SK-N-SH (cell line): ENCODE data around the gene LINGO3. TPM values are rescaled to one million over a fixed set of nuclear protein-coding genes. Genes with fewer than 3 reads are reported as not detected.

Experiments used
- CTCF ChIA-PET: fragments of 300-600, 350-600 bp; formaldehyde crosslinking; extraction: SDS; loops from one replicate; lab custom pipeline; 2021; lab: Yijun Ruan, JAX
- POLR2A ChIA-PET: fragments of 350-600 bp; sonication (Branson Sonifier 250); formaldehyde crosslinking; extraction: SDS; loops from one replicate; lab custom pipeline; 2020; ENCODE audit warnings: antibody characterized with exemption, inconsistent platforms; lab: Yijun Ruan, JAX
- DNase-seq: peaks from one replicate; pipeline ENCODE4 v3.0.0; 2012
- H2AFZ ChIP-seq: fragments of 200-600 bp; sonication (generic); 2 replicates; pipeline ENCODE4 v1.8.1; 2016; ENCODE audit warnings: antibody characterized with exemption, mild to moderate bottlenecking, low read depth
- H3F3A ChIP-seq: fragments of 200-600 bp; sonication (generic); replicated peaks from 2 replicates; pipeline ENCODE3; 2016; ENCODE audit warnings: antibody characterized with exemption, mild to moderate bottlenecking; ENCODE audit not compliant: insufficient read depth
- H3K27ac ChIP-seq, 2 experiments: fragments of 200-500 bp in 1 of 2; fragments of 200-600 bp in 1 of 2; sonication (Bioruptor generic) in 1 of 2; sonication (generic), shearing (Covaris generic) in 1 of 2; 2 replicates each; pipeline versions ENCODE4 v1.5.1 to v1.6.1; 2014 to 2016; ENCODE audit warnings: low read depth in 2 of 2, inconsistent platforms in 1 of 2, low read length in 1 of 2, mild to moderate bottlenecking in 1 of 2, mixed read lengths in 1 of 2
- H3K27me3 ChIP-seq: fragments of 200-600 bp; sonication (generic), shearing (Covaris generic); 2 replicates; pipeline ENCODE4 v1.6.1; 2016; ENCODE audit warnings: mixed run types; ENCODE audit not compliant: insufficient read depth
- H3K36me3 ChIP-seq, 2 experiments: fragments of 200-500 bp in 1 of 2; fragments of 200-600 bp in 1 of 2; sonication (Bioruptor generic) in 1 of 2; sonication (generic) in 1 of 2; replicated peaks in 1 of 2; 2 replicates each; pipeline versions ENCODE3 to v1.5.1; 2014 to 2016; ENCODE audit warnings: low read length in 1 of 2, mild to moderate bottlenecking in 1 of 2; ENCODE audit not compliant: insufficient read depth in 2 of 2, control insufficient read depth in 1 of 2
- H3K4me1 ChIP-seq, 2 experiments: fragments of 200-500 bp in 1 of 2; fragments of 200-600 bp in 1 of 2; sonication (Bioruptor generic) in 1 of 2; sonication (generic), shearing (Covaris generic) in 1 of 2; 2 replicates each; pipeline versions ENCODE4 v1.5.1 to v1.6.1; 2014 to 2016; ENCODE audit warnings: low read depth in 1 of 2, low read length in 1 of 2, mixed run types in 1 of 2; ENCODE audit not compliant: insufficient read depth in 2 of 2, control insufficient read depth in 1 of 2
- H3K4me2 ChIP-seq: fragments of 200-600 bp; sonication (generic), shearing (Covaris generic); 2 replicates; pipeline ENCODE4 v1.6.1; 2017; ENCODE audit warnings: mixed run types
- H3K4me3 ChIP-seq, 2 experiments: fragments of 200-500 bp in 1 of 2; fragments of 200-600 bp in 1 of 2; sonication (Bioruptor generic) in 1 of 2; sonication (generic), shearing (Covaris generic) in 1 of 2; 2 replicates each; pipeline versions ENCODE4 v1.5.1 to v1.8.1; 2014 to 2016; ENCODE audit warnings: low read depth in 2 of 2, inconsistent platforms in 1 of 2, low read length in 1 of 2, mild to moderate bottlenecking in 1 of 2, mixed read lengths in 1 of 2, moderate library complexity in 1 of 2
- H3K79me2 ChIP-seq: fragments of 200-600 bp; sonication (generic); 2 replicates; pipeline ENCODE4 v1.8.1; 2017; ENCODE audit warnings: mild to moderate bottlenecking; ENCODE audit not compliant: insufficient read depth
- H3K9ac ChIP-seq: fragments of 200-600 bp; sonication (generic); 2 replicates; pipeline ENCODE4 v1.6.1; 2017; ENCODE audit warnings: mixed run types
- H3K9me2 ChIP-seq: fragments of 200-600 bp; sonication (generic); 2 replicates; pipeline ENCODE4 v1.6.1; 2017; ENCODE audit warnings: mixed run types
- H3K9me3 ChIP-seq: fragments of 200-600 bp; sonication (generic); 2 replicates; pipeline ENCODE4 v1.6.1; 2017; ENCODE audit warnings: mixed run types, mild to moderate bottlenecking, moderate library complexity
- H4K20me1 ChIP-seq: fragments of 200-600 bp; sonication (generic); 2 replicates; pipeline ENCODE4 v1.6.1; 2017; ENCODE audit warnings: mild to moderate bottlenecking, mixed run types; ENCODE audit not compliant: insufficient read depth
- EP300 ChIP-seq, 2 experiments: IDR thresholded peaks; 2 replicates each; pipeline versions ENCODE4 v1.4.0 to v1.6.1; 2012; ENCODE audit warnings: borderline replicate concordance in 1 of 2, low read depth in 1 of 2, low read length in 1 of 2
- FOXJ3 ChIP-seq: sonication (generic); formaldehyde crosslinking; IDR thresholded peaks from 2 replicates; pipeline ENCODE4 v1.5.1; 2020; ENCODE audit warnings: mild to moderate bottlenecking, missing genetic modification reagents
- GABPA ChIP-seq: IDR thresholded peaks from 2 replicates; pipeline ENCODE4 v1.4.0; 2012; ENCODE audit warnings: low read depth, mild to moderate bottlenecking
- IRF3 ChIP-seq: fragments of 150-350 bp; IDR thresholded peaks from 2 replicates; pipeline ENCODE4 v1.6.1; 2016; ENCODE audit warnings: mild to moderate bottlenecking, low read depth, low read length
- NRF1 ChIP-seq: IDR thresholded peaks from 2 replicates; pipeline ENCODE4 v1.6.1; 2012; ENCODE audit warnings: low read depth, mild to moderate bottlenecking, low read length
- POLR2AphosphoS5 ChIP-seq: IDR thresholded peaks from 2 replicates; pipeline ENCODE4 v1.6.1; 2012; ENCODE audit warnings: low read depth, low read length
- SIN3A ChIP-seq: IDR thresholded peaks from 2 replicates; pipeline ENCODE4 v1.6.1; 2012; ENCODE audit warnings: low read depth, mild to moderate bottlenecking, low read length, moderate library complexity, borderline replicate concordance
- TCF12 ChIP-seq: IDR thresholded peaks from 2 replicates; pipeline ENCODE4 v1.4.0; 2012
- TEAD4 ChIP-seq: IDR thresholded peaks from 2 replicates; pipeline ENCODE4 v1.4.0; 2012; ENCODE audit warnings: mild to moderate bottlenecking, borderline replicate concordance; ENCODE audit not compliant: insufficient read depth
- USF2 ChIP-seq: fragments of 150-350 bp; IDR thresholded peaks from 2 replicates; pipeline ENCODE4 v1.6.1; 2017; ENCODE audit warnings: antibody characterized with exemption, low read length, low read depth, borderline replicate concordance
- WGBS: methylation state at CpG from one replicate; pipeline ENCODE4 v1.1.6; 2017; ENCODE audit warnings: low lambda C conversion rate; 5-methylcytosine and 5-hydroxymethylcytosine counted together
- polyA plus RNA-seq, 3 experiments: library from polyadenylated mRNA; depleted of rRNA; stranded (reverse); fragments of >200 nt; gene quantifications; 2 replicates each; pipeline ENCODE4 v1.2.3, GENCODE V29; 2012
- TF ChIP-seq, protein P1 (sequence below): IDR thresholded peaks from 2 replicates; pipeline ENCODE4 v1.4.0; 2012; ENCODE audit warnings: low read depth
- TF ChIP-seq, protein P2 (sequence below): fragments of 200-600 bp; sonication (generic); IDR thresholded peaks from 2 replicates; pipeline ENCODE4 v1.6.1; 2017; ENCODE audit warnings: antibody characterized with exemption, mild to moderate bottlenecking, moderate library complexity
- TF ChIP-seq, protein P3 (sequence below): IDR thresholded peaks from 2 replicates; pipeline ENCODE4 v1.4.0; 2012; ENCODE audit warnings: low read depth, borderline replicate concordance

LINGO3 gene
- polyA plus RNA-seq, 1 of the 3 experiments (the other 2 are of a cell fraction), result not detected

- Histone ChIP-seq H3K79me2 (no peaks in the 10 kb centered on the region), H3K27me3 (no peaks in the 10 kb centered on the region), H3K9ac (no peak overlapping the region), H3K4me3 (no peak overlapping the region), H3K9me3 (no peaks in the 10 kb centered on the region), H3F3A (no peaks in the 10 kb centered on the region), H3K27ac (no peak overlapping the region), H3K36me3 (peaks cover 0 to 5% of the 10 kb centered on the region in 2 experiments), H4K20me1 (no peaks in the 10 kb centered on the region), H3K4me1 (peaks cover 0 to 10% of the 10 kb centered on the region in 2 experiments; a peak in 1 of 4 replicates), H3K4me2 (no peak overlapping the region), H3K9me2 (no peaks in the 10 kb centered on the region), H2AFZ (no peak overlapping the region)
- 96% methylated on average over 8 of the region's 24 CpGs for WGBS
- TF ChIP-seq POLR2AphosphoS5, result no peak
- TF ChIP-seq GABPA, result no peak
- no peak for TF ChIP-seq IRF3
- TF ChIP-seq, protein P1, sequence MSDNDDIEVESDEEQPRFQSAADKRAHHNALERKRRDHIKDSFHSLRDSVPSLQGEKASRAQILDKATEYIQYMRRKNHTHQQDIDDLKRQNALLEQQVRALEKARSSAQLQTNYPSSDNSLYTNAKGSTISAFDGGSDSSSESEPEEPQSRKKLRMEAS, result no peak
- no peak for TF ChIP-seq USF2
- TF ChIP-seq, protein P2, sequence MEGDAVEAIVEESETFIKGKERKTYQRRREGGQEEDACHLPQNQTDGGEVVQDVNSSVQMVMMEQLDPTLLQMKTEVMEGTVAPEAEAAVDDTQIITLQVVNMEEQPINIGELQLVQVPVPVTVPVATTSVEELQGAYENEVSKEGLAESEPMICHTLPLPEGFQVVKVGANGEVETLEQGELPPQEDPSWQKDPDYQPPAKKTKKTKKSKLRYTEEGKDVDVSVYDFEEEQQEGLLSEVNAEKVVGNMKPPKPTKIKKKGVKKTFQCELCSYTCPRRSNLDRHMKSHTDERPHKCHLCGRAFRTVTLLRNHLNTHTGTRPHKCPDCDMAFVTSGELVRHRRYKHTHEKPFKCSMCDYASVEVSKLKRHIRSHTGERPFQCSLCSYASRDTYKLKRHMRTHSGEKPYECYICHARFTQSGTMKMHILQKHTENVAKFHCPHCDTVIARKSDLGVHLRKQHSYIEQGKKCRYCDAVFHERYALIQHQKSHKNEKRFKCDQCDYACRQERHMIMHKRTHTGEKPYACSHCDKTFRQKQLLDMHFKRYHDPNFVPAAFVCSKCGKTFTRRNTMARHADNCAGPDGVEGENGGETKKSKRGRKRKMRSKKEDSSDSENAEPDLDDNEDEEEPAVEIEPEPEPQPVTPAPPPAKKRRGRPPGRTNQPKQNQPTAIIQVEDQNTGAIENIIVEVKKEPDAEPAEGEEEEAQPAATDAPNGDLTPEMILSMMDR, result no peak
- TF ChIP-seq EP300 (IDR thresholded peaks at IDR 0.05; ENCODE audit: borderline replicate concordance in 1 of 2, low read depth in 1 of 2, low read length in 1 of 2), result no peak
- TF ChIP-seq NRF1, result no peak
- TF ChIP-seq TEAD4, result no peak
- TF ChIP-seq TCF12, result no peak
- TF ChIP-seq, protein P3, sequence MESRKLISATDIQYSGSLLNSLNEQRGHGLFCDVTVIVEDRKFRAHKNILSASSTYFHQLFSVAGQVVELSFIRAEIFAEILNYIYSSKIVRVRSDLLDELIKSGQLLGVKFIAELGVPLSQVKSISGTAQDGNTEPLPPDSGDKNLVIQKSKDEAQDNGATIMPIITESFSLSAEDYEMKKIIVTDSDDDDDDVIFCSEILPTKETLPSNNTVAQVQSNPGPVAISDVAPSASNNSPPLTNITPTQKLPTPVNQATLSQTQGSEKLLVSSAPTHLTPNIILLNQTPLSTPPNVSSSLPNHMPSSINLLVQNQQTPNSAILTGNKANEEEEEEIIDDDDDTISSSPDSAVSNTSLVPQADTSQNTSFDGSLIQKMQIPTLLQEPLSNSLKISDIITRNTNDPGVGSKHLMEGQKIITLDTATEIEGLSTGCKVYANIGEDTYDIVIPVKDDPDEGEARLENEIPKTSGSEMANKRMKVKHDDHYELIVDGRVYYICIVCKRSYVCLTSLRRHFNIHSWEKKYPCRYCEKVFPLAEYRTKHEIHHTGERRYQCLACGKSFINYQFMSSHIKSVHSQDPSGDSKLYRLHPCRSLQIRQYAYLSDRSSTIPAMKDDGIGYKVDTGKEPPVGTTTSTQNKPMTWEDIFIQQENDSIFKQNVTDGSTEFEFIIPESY, result no peak
- TF ChIP-seq FOXJ3, result no peak
- TF ChIP-seq SIN3A, result no peak
- ChIA-PET CTCF (interaction anchor here (0.6 to 1.1 kb wide), 2 partner anchors 36 to 42 kb away, joined by 3 read pairs; no protein-coding TSS in a partner anchor), POLR2A (no interaction called here)
- DNase-seq, result no peak
These were observed 44.2 kb upstream of the LINGO3 start for GRCh38 chr19:2352121-2352520.
